GM19324 (cell line): Measurements from ENCODE around the gene VPS52.
A peak's percentile ranks its signal among the peaks of the same experiment; 100 is the strongest.
"Not testable (repeated sequence)": the region's sequence is repeated elsewhere in the genome, so short reads cannot be mapped to it uniquely, and the experiment has no call there.

Experiments
- ATAC-seq: cut with Tn5 transposase; IDR thresholded peaks from one replicate; pipeline ENCODE4 v1.9.1; 2021; ENCODE audit warnings: mild to moderate bottlenecking, moderate library complexity; ENCODE audit not compliant: unreplicated experiment, low FRiP score

The VPS52 gene

GRCh38 chr6:33304216-33304615 lies 32.5 kb upstream of the VPS52 start:
- ATAC-seq, result no peak

- ATAC-seq, result no peak
Measured at GRCh38 chr6:33301877-33302276, 30.2 kb upstream of the VPS52 start.

GRCh38 chr6:33299237-33299944 lies 27.7 kb upstream of the VPS52 start:
- ATAC-seq, result peak; percentile 72

GRCh38 chr6:33298773-33299236 lies 27.1 kb upstream of the VPS52 start, which contains the start of gene RGL2:
TSS of gene RGL2 (minus strand) at chr6:33298942. CDS start at chr6:33298610, 332 bp downstream.
- peak; percentile 32 for ATAC-seq

GRCh38 chr6:33297956-33298772 lies 26.5 kb upstream of the VPS52 start:
- ATAC-seq, result no peak

- ATAC-seq, result no peak
Measured at GRCh38 chr6:33297406-33297955, 25.8 kb upstream of the VPS52 start.

- no peak for ATAC-seq
Measured at GRCh38 chr6:33296797-33297405, 25.2 kb upstream of the VPS52 start.

- ATAC-seq, result no peak
Measured at GRCh38 chr6:33295621-33296369, 24.1 kb upstream of the VPS52 start.

GRCh38 chr6:33294086-33294823 lies 22.6 kb upstream of the VPS52 start:
- ATAC-seq, result no peak

GRCh38 chr6:33292996-33293682 lies 21.5 kb upstream of the VPS52 start:
- no peak for ATAC-seq

DNA sequence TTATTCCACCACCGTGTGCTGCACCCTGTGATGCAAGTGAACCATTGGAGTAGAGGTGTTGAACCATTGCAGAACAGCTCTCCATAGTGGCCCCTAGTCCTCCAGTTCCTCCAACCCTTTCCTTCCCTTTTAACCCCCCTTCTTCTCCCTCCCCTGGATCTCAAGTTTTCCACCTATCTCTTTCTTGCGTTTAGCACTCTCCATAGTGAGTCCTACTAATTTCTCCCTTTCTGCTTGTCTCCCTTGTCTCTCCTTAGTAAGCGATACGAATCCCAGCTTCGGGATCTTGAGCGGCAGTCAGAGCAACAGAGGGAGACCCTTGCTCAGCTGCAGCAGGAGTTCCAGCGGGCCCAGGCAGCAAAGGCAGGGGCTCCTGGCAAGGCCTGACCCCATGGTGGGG lies 18.8 kb upstream of the VPS52 start:
- ATAC-seq, result no peak

DNA sequence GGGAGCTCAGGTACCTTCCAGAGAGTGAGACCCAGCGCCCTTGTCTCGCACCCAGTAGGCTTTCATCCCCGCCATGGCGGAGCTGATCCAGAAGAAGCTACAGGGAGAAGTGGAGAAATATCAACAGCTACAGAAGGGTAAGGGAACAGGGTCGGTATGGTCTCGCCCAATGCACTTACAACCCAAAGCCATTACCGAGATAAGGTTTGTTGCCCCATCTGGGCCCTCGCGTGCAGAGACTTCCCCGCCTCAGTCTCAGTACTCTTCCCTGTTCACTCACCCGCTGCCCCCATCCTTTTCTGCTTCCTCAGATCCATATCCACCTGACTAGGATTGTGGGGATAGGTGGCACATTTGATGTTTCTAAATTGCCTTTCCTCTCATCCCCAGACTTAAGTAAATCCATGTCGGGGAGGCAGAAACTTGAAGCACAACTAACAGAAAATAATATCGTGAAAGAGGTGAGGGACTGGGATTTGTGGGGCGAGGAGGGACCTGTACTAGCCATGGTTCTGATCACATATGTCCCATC lies 18.2 kb upstream of the VPS52 start:
- ATAC-seq, result no peak

GRCh38 chr6:33288921-33289783 lies 17.5 kb upstream of the VPS52 start, which contains the start of the genes PFDN6 and WDR46:
TSS of gene PFDN6 (plus strand) at chr6:33289601. CDS start at chr6:33289857, 256 bp downstream.
TSS of gene WDR46 (minus strand) at chr6:33289239. CDS start at chr6:33289170, 69 bp downstream.
- ATAC-seq, result peak; percentile 78

DNA sequence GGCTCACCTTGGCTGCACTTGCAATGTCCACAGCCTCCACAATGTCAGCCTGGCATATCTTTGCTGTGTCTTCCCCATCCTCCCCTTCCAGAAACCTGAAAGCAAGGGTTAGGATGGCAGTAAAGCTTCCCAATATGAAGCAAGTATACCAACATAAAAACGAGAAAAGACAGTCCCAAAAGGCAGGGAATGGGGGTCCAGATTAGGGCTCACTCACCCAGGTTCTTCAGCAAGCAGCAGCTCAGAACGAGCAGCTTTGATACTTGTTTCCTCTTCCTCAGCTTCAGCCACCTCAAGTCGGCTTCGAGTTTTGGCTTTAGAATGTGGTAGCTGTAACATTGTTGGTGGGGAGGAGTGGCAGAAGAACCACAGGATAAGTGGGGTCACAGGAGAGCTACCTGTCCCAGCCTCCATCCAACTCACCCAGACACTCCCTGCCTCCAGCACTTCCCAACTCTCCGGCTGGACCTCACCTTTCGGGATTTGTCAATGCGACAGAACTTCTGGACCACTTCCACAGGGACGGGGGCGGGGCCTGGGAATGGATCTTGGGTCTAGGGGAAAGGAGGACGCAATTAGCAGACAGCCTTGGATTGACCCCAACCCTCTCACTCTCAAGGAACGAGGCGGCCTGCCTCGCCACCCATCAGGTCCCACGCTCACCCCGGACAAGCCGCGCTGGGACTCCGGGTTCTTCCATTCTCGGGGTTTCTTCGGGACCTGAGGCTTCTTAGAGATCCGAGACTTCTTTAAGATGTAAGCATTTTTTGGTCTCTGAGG lies 16.7 kb upstream of the VPS52 start:
- ATAC-seq, result peak; percentile 3

DNA sequence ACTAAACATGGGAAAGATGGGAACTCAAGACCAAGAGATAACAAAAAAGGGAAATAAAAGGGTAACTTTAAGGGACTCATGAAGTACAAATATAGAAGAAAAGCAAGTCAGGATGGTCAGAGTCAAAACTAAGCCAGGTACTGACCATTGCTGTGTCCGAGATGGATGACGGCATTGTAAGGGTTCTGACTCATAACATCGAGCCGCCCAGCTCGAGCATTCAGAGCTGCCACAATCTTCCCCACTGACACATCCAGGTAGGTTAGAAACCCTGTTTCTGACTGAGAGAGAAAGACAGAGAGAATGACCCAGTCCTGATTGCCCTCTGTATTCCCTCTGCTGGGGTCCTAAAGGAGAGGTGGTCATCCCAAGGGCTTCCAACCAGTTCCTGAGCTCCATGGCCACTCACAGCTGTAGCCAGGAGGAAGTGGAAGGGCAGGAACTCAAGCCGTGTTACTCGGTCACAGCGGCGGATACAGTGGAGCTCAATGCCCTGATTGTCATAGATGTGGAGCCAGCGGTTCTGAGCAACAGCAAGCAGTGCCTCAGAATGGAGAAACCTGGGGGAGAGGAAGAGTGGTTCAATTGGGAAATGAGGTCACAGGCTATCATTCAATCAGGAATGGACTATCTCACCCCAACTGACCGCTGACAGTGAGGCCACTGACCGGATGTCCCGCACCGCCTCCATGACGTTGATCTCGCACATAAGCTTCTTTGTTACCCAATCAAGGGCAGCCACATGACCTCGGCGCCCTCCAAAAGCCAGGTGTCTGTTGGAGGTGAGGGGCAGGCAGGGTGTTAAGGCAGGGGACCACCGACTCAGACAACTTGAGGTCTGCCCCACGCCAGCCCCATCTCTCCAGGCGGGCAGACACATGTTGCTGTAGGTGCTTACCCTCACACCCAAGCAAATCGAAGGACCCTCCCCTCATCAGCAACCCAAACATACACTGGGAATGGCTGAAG lies 15.6 kb upstream of the VPS52 start:
- ATAC-seq, result no peak

GRCh38 chr6:33285214-33285613 lies 13.5 kb upstream of the VPS52 start:
- not testable (repeated sequence) for ATAC-seq
